ENCODE measurements around the gene CHRFAM7A.
"Not testable (repeated sequence)": the region's sequence is repeated elsewhere in the genome, so short reads cannot be mapped to it uniquely, and the experiment has no call there.

GRCh38 chr15:30438348-30438747 lies 45.0 kb upstream of the CHRFAM7A start:
- not testable (repeated sequence) for TF ChIP-seq CTCF, POLR2AphosphoS5, POLR2A (IDR thresholded peaks at IDR 0.05)

Measured in transverse colon (tissue), 4 donors.